GM21717 (cell line): ENCODE results near the gene TSKS.

Source experiments
- ATAC-seq: cut with Tn5 transposase; IDR thresholded peaks from one replicate; pipeline ENCODE4 v1.9.1; 2021; ENCODE audit warnings: mild to moderate bottlenecking, moderate library complexity; ENCODE audit not compliant: unreplicated experiment

TSKS gene, protein sequence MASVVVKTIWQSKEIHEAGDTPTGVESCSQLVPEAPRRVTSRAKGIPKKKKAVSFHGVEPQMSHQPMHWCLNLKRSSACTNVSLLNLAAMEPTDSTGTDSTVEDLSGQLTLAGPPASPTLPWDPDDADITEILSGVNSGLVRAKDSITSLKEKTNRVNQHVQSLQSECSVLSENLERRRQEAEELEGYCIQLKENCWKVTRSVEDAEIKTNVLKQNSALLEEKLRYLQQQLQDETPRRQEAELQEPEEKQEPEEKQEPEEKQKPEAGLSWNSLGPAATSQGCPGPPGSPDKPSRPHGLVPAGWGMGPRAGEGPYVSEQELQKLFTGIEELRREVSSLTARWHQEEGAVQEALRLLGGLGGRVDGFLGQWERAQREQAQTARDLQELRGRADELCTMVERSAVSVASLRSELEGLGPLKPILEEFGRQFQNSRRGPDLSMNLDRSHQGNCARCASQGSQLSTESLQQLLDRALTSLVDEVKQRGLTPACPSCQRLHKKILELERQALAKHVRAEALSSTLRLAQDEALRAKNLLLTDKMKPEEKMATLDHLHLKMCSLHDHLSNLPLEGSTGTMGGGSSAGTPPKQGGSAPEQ

DNA sequence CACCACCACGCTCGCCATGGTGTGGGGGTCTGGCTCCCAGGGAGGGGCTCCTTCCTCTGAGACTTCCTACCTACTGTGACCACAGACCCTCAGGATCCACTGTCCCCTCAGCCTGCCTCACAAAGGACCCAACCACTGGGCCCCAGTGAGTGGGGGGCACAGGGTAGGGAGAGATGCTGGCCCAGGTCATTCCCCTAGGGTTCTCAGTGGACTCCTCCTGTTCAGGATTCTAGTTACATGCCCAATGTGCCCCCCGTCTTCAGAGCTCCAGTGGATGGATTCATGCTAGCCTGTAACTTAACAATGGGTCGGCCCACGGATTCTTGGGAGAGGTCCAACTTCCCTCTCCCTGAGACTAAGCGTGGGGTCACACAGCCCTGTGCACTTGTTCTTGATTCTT is at the start of gene TSKS:
Gene TSKS, minus strand, starts transcription at position 77 of the 400 bp plus-strand sequence. Its CDS starts 59 bp downstream, at position 18.
- no peak for ATAC-seq

- no peak for ATAC-seq
These were observed 49.4 kb upstream of the TSKS start for GRCh38 chr19:49812452-49812996.

- no peak for ATAC-seq
These were observed 48.2 kb upstream of the TSKS start for GRCh38 chr19:49811328-49811727.

DNA sequence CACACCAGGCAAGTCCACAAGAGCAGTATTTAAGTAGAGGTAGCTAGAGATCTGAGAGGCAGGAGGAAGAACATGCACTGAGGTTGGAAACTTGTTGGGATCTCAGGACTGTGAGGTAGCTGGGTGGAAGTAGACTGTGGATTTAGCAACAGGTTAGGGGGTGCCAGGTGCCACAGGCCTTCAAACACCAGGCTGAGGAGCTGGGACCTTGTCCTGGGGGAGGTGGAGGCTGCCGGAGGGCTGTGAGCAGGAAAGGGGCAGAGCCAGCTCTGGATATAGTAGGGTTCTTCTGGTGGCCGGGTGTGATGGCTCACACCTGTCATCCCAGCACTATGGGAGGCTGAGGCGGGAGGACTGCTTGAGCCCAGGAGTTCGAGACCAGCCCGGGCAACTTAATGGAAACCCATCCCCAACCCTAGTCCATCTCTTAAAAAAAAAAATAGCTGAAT is 46.9 kb upstream of the TSKS start:
- ATAC-seq, result no peak

DNA sequence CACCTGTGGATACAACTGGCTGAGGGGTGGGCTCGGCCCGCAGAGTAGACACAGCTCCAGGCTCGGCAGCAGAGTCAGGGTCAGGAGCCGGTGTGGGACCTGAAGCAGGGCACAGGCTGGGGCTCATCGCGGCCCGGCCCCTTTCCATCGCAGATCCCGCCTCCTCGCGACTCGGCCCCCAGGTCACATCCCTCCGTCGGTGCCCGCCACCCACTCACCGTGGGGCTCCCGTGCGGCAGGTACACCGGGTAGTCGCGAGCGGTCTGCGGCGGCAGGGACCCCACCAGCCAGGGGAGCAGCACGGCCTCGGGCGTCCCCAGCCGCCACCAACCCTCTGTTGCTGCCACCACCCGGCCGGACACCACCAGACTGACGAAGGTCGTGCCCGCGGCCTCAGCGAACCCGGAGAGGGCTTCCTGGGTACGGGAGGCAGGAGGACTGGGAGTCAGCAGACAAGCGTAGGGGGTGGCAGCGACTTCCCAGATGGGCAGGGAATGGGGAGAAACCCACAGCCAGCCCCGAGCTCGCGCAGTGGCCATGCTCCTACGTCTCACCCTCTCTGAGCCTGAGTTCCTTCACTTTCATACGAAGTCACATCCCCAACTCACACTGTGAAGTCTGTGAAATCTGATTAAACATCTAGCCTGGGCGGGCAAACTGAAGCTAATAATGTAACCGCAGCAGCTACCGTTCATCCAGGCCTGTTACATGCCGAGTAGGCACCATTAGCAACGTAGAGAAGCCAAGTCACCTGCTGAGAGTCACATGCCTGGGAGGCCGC is 46.2 kb upstream of the TSKS start:
- ATAC-seq, result no peak

DNA sequence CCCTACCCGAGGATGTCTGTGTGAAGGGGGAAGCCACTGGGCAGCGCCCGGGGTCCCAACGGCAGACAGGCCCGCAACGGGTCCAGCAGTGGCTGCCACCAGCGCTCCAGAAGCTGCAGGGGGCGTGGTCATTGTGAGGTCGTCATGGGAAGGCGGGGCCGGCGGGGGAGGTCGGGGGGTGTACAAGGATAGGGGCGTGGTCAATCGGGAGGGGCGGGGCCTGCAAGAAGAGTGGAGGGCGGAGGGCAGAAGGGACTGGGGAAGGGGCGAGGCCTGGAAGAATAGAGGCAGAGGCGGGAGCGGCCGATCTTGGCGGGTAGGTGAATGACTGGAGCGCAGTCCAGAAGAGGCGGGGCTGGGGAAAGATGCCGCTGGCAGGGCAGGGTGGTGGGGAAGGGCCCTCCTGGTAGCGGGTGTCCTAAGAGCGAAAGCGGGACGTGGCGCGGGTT is 45.6 kb upstream of the TSKS start:
- no peak for ATAC-seq

- ATAC-seq, result no peak
These were observed 45.0 kb upstream of the TSKS start for GRCh38 chr19:49807904-49808675.

- no peak for ATAC-seq
These were observed 44.2 kb upstream of the TSKS start for GRCh38 chr19:49807058-49807903.

DNA sequence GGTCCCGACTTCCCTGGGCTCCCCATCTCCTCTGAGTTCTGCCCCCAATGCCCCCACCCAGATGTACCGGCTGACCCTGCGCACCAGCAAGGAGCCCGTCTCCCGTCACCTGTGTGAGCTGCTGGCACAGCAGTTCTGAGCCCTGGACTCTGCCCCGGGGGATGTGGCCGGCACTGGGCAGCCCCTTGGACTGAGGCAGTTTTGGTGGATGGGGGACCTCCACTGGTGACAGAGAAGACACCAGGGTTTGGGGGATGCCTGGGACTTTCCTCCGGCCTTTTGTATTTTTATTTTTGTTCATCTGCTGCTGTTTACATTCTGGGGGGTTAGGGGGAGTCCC is 43.5 kb upstream of the TSKS start:
- ATAC-seq, result no peak

DNA sequence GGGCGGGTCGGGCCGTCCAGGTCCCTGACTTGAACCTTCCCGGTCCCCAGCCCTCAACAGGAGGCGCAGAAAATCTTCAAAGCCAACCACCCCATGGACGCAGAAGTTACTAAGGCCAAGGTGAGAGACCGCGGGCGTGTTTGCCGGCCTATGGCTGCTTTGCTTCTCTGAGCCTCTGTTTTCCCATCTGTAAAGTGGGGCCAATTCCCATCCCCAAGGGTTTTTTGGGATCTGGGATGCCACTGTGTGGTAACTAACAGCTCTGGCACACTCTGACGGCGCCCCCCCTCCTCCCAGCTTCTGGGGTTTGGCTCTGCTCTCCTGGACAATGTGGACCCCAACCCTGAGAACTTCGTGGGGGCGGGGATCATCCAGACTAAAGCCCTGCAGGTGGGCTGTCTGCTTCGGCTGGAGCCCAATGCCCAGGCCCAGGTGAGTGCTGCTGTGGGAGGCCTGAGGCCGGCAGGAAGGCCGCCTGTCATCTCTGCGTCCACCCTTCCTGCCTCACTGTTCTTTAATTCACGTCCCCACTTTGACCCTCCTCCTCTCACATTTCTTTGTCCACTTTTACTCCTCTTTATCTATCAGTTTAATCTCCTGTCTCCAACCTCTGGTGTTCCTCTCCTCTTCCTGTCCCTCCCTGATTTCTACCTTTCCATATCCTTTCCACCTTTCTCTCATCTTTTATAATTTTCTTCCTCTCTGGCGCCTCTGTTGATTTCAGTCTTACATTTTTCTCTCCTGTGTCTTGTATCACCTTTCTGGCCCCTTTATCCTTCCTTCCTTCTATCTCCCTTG is 42.9 kb upstream of the TSKS start:
- no peak for ATAC-seq

GRCh38 chr19:49803529-49803856 is 40.4 kb upstream of the TSKS start:
- ATAC-seq, result no peak

DNA sequence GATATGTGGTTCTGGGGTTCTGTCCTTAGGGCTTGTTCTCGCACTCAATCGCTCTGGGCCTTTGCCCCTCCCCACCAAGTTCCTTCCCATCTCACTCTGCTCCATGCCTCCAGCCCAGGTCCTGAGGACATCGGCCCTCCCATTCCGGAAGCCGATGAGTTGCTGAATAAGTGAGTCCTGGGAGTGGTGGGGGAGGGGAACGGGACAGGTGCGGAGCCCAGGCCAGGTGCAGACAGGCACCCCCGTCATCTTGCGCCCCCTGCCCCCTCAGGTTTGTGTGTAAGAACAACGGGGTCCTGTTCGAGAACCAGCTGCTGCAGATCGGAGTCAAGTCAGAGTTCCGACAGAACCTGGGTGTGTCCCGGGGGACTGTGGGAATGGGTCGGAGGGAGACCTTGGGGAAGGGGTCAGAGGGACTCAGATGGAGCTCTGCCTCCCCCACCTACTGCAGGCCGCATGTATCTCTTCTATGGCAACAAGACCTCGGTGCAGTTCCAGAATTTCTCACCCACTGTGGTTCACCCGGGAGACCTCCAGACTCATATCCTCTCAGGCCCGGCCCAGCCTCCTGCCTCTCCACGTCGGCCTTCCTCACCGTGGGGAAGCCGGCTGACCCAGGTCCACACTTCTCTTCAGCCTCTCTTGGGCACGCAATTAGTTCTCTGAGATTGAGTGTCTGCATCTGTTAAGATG is 39.9 kb upstream of the TSKS start:
- no peak for ATAC-seq

GRCh38 chr19:49801966-49802661 is 39.0 kb upstream of the TSKS start:
- ATAC-seq, result no peak

DNA sequence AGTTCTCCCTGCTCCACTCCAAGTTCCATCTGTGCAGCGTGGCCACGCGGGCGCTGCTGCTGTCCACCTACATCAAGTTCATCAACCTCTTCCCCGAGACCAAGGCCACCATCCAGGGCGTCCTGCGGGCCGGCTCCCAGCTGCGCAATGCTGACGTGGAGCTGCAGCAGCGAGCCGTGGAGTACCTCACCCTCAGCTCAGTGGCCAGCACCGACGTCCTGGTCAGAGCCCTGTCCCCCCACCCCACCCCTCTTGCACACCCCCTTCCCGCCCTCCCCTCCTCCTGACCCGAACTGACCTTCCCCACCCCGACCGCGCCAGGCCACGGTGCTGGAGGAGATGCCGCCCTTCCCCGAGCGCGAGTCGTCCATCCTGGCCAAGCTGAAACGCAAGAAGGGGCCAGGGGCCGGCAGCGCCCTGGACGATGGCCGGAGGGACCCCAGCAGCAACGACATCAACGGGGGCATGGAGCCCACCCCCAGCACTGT is 38.3 kb upstream of the TSKS start:
- ATAC-seq, result no peak

GRCh38 chr19:49800771-49801170 is 37.7 kb upstream of the TSKS start:
- ATAC-seq, result no peak

DNA sequence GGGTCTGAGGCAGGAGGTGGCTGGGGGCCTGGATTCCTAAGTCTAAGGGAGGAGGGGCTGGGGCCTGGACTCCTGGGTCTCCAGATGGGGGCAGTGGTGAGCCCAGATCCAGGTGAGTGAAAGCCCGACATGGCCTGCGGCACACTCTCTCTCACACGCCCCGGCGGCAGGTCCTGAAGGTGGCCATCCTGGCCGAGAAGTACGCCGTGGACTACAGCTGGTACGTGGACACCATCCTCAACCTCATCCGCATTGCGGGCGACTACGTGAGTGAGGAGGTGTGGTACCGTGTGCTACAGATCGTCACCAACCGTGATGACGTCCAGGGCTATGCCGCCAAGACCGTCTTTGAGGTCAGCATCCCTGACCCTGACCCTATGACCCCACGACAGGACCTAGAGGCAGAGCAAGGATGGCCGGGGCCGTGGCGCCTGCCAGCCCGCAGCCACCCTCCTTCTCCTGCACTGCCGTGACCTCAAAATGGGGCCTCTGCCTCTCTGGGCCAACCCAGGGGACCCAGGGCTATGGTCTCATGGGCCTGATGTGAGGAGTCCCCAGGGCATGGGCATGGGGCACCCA is 36.8 kb upstream of the TSKS start:
- ATAC-seq, result no peak

- ATAC-seq, result no peak
These were observed 36.2 kb upstream of the TSKS start for GRCh38 chr19:49799271-49799797.
